Measurements from ENCODE around the gene EVI5.

The EVI5 gene

DNA sequence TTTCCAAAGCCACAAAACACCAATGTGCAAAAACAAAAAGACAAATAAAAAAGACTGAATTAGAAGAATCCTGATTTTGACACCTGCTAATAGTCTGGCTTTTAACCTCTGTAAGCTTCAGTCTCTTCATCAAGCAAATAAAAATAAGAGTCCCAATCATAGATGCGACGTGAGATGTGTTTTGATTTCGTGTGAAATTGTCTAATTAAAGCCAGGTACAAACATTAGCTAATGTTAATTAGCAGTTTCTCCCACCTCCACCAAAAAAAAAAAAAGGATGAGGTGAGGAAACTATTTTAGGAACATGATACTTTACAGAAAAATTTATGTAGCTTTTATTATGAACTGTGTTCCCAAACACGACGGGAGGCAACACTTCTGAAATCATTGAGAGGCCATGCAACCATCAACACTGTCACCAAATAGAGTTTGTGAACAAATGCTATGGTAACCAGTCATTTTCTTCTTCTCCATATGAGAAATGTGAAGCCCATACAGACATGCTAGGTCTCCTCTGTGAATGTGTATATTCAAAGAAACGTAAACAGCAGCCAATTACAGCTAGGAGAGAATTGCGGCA, 6.7 kb upstream of the EVI5 start:
- Histone ChIP-seq H3K27me3 (ENCODE audit: insufficient read depth, low read length) (no peaks in the 10 kb centered on the region), H3K4me3 (ENCODE audit: low read depth, low read length, poor library complexity, severe bottlenecking) (no peak overlapping the region), H3K9ac (ENCODE audit: low read length) (no peak overlapping the region), H3K79me2 (ENCODE audit: insufficient read depth, low read length) (no peaks in the 10 kb centered on the region), H2AFZ (ENCODE audit: low read length) (no peak overlapping the region), H3K4me2 (ENCODE audit: low read length) (no peak overlapping the region), H4K20me1 (ENCODE audit: insufficient read depth, low read length) (no peaks in the 10 kb centered on the region), H3K9me3 (ENCODE audit: low read length) (no peaks in the 10 kb centered on the region), H3K4me1 (ENCODE audit: insufficient read depth, low read length, severe bottlenecking) (no peaks in the 10 kb centered on the region), H3K27ac (ENCODE audit: low read depth, low read length, poor library complexity, severe bottlenecking) (no peak overlapping the region), H3K36me3 (ENCODE audit: insufficient read depth, low read length) (no peaks in the 10 kb centered on the region), H3F3A (ENCODE audit: insufficient read depth, low read length) (no peaks in the 10 kb centered on the region), H3K9me2 (ENCODE audit: low read depth, low read length) (no peaks in the 10 kb centered on the region)
- no peak for TF ChIP-seq EZH2 (IDR thresholded peaks at IDR 0.05; ENCODE audit: borderline replicate concordance, low read length)
- TF ChIP-seq, protein P1, sequence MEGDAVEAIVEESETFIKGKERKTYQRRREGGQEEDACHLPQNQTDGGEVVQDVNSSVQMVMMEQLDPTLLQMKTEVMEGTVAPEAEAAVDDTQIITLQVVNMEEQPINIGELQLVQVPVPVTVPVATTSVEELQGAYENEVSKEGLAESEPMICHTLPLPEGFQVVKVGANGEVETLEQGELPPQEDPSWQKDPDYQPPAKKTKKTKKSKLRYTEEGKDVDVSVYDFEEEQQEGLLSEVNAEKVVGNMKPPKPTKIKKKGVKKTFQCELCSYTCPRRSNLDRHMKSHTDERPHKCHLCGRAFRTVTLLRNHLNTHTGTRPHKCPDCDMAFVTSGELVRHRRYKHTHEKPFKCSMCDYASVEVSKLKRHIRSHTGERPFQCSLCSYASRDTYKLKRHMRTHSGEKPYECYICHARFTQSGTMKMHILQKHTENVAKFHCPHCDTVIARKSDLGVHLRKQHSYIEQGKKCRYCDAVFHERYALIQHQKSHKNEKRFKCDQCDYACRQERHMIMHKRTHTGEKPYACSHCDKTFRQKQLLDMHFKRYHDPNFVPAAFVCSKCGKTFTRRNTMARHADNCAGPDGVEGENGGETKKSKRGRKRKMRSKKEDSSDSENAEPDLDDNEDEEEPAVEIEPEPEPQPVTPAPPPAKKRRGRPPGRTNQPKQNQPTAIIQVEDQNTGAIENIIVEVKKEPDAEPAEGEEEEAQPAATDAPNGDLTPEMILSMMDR (IDR thresholded peaks at IDR 0.05; ENCODE audit: low read length): no peak

DNA sequence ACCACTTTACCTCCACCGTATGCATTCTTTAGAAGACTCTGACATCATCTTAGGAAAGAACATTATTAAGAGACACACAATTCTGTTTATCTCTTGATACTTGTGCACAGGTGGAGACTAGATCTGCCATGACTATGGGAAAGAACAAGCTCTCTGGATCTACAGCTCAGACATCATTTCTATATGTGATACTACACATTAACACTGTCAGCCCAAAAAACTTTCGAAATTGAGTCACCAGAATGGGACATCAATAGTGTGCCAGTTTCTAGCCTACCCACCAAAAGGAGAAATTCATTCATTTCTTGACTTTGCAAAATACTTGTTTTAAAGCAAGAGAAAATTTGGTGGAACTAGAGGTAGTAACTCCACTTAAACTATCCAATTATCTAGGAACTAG, 6.0 kb upstream of the EVI5 start:
- H3K36me3 ChIP-seq (ENCODE audit: insufficient read depth, low read length): no peaks in the 10 kb centered on the region
- no peak overlapping the region for H3K4me3 ChIP-seq (ENCODE audit: low read depth, low read length, poor library complexity, severe bottlenecking)
- H3K9ac ChIP-seq (ENCODE audit: low read length): no peak overlapping the region
- no peaks in the 10 kb centered on the region for H3K79me2 ChIP-seq (ENCODE audit: insufficient read depth, low read length)
- no peak overlapping the region for H3K4me2 ChIP-seq (ENCODE audit: low read length)
- no peaks in the 10 kb centered on the region for H3K9me2 ChIP-seq (ENCODE audit: low read depth, low read length)
- no peak overlapping the region for H3K27ac ChIP-seq (ENCODE audit: low read depth, low read length, poor library complexity, severe bottlenecking)
- no peaks in the 10 kb centered on the region for H3K9me3 ChIP-seq (ENCODE audit: low read length)
- H2AFZ ChIP-seq (ENCODE audit: low read length): no peak overlapping the region
- TF ChIP-seq, protein P1 (IDR thresholded peaks at IDR 0.05; ENCODE audit: low read length): no peak
- no peak for TF ChIP-seq EZH2 (IDR thresholded peaks at IDR 0.05; ENCODE audit: borderline replicate concordance, low read length)
- no peaks in the 10 kb centered on the region for H4K20me1 ChIP-seq (ENCODE audit: insufficient read depth, low read length)
- no peaks in the 10 kb centered on the region for H3K4me1 ChIP-seq (ENCODE audit: insufficient read depth, low read length, severe bottlenecking)
- H3K27me3 ChIP-seq (ENCODE audit: insufficient read depth, low read length): no peaks in the 10 kb centered on the region
- no peaks in the 10 kb centered on the region for H3F3A ChIP-seq (ENCODE audit: insufficient read depth, low read length)

DNA sequence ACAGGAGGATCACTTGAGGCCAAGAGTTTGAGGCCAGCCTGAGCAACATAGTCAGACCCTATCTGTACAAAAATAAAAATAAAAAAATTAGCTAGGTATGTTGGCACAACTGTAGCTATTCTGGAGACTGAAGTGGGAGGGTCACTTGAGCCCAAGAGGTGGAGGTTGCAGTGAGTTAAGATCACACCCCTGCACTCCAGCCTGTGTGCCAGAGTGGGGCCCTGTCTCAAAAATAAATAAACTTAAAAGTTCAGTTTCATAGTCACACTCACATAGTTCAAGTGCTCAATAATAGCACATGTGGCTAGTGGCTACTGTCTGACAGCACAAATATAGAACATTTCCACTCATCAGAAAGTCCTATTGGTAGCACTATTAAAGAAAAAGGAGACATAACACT, 5.2 kb upstream of the EVI5 start:
- TF ChIP-seq, protein P1 (IDR thresholded peaks at IDR 0.05; ENCODE audit: low read length): no peak
- TF ChIP-seq EZH2 (IDR thresholded peaks at IDR 0.05; ENCODE audit: borderline replicate concordance, low read length): no peak
- no peak overlapping the region for H3K4me2 ChIP-seq (ENCODE audit: low read length)
- peaks cover 6% of the 10 kb centered on the region for H3K4me1 ChIP-seq (ENCODE audit: insufficient read depth, low read length, severe bottlenecking)
- no peaks in the 10 kb centered on the region for H3K36me3 ChIP-seq (ENCODE audit: insufficient read depth, low read length)
- no peak overlapping the region for H3K27ac ChIP-seq (ENCODE audit: low read depth, low read length, poor library complexity, severe bottlenecking)
- no peaks in the 10 kb centered on the region for H3K79me2 ChIP-seq (ENCODE audit: insufficient read depth, low read length)
- no peaks in the 10 kb centered on the region for H3F3A ChIP-seq (ENCODE audit: insufficient read depth, low read length)
- H2AFZ ChIP-seq (ENCODE audit: low read length): no peak overlapping the region
- H3K9me2 ChIP-seq (ENCODE audit: low read depth, low read length): no peaks in the 10 kb centered on the region
- no peaks in the 10 kb centered on the region for H4K20me1 ChIP-seq (ENCODE audit: insufficient read depth, low read length)
- H3K27me3 ChIP-seq (ENCODE audit: insufficient read depth, low read length): no peaks in the 10 kb centered on the region
- no peaks in the 10 kb centered on the region for H3K9me3 ChIP-seq (ENCODE audit: low read length)
- H3K9ac ChIP-seq (ENCODE audit: low read length): no peak overlapping the region
- H3K4me3 ChIP-seq (ENCODE audit: low read depth, low read length, poor library complexity, severe bottlenecking): no peak overlapping the region

All from OCI-LY1 (cell line).